SHP77 treated with DMSO at 0.1 percent for 48 hours (cell line): ENCODE data around the gene GPRC5D.

Experiments
- DNase-seq: peaks from one replicate; lab custom pipeline; 2025; lab: John Stamatoyannopoulos, UW

GPRC5D gene

GRCh38 chr12:12952036-12952435, at the start of gene GPRC5D:
TSS of gene GPRC5D (minus strand) at chr12:12952170. CDS start at chr12:12950384, 1,786 bp downstream.
- no peak for DNase-seq

GRCh38 chr12:13001775-13002040, 49.7 kb upstream of the GPRC5D start:
- DNase-seq: no peak

GRCh38 chr12:13000925-13001774, 49.2 kb upstream of the GPRC5D start:
- DNase-seq: no peak

GRCh38 chr12:13000616-13000924, 48.6 kb upstream of the GPRC5D start:
- DNase-seq: no peak

- no peak for DNase-seq
Measured at GRCh38 chr12:12999959-13000615, 48.1 kb upstream of the GPRC5D start, which contains the start of gene HEBP1. TSS of gene HEBP1 (minus strand) at chr12:13000265. CDS start at chr12:13000114, 151 bp downstream.

- no peak for DNase-seq
Measured at GRCh38 chr12:12999271-12999958, 47.4 kb upstream of the GPRC5D start.

GRCh38 chr12:12998248-12998647, 46.3 kb upstream of the GPRC5D start:
- DNase-seq: no peak

GRCh38 chr12:12997734-12998133, 45.8 kb upstream of the GPRC5D start:
- no peak for DNase-seq

- no peak for DNase-seq
Measured at GRCh38 chr12:12997156-12997555, 45.2 kb upstream of the GPRC5D start.

- DNase-seq: no peak
Measured at GRCh38 chr12:12996209-12996608, 44.2 kb upstream of the GPRC5D start.

- DNase-seq: no peak
Measured at GRCh38 chr12:12995088-12995487, 43.1 kb upstream of the GPRC5D start.

GRCh38 chr12:12993367-12993766, 41.4 kb upstream of the GPRC5D start:
- DNase-seq: no peak

- DNase-seq: no peak
Measured at GRCh38 chr12:12992418-12993130, 40.6 kb upstream of the GPRC5D start.

- no peak for DNase-seq
Measured at GRCh38 chr12:12990700-12991468, 38.9 kb upstream of the GPRC5D start.

GRCh38 chr12:12987421-12987820, 35.5 kb upstream of the GPRC5D start:
- no peak for DNase-seq

- no peak for DNase-seq
Measured at GRCh38 chr12:12986775-12987331, 34.9 kb upstream of the GPRC5D start.

GRCh38 chr12:12985817-12986408, 33.9 kb upstream of the GPRC5D start:
- DNase-seq: no peak

- no peak for DNase-seq
Measured at GRCh38 chr12:12984149-12984548, 32.2 kb upstream of the GPRC5D start.

GRCh38 chr12:12983420-12984035, 31.6 kb upstream of the GPRC5D start:
- DNase-seq: no peak

- DNase-seq: no peak
Measured at GRCh38 chr12:12982331-12982730, 30.4 kb upstream of the GPRC5D start.
